ENCODE data around the gene CCND2.
"Not testable (repeated sequence)": the region's sequence is repeated elsewhere in the genome, so short reads cannot be mapped to it uniquely, and the experiment has no call there.

Gene CCND2

DNA sequence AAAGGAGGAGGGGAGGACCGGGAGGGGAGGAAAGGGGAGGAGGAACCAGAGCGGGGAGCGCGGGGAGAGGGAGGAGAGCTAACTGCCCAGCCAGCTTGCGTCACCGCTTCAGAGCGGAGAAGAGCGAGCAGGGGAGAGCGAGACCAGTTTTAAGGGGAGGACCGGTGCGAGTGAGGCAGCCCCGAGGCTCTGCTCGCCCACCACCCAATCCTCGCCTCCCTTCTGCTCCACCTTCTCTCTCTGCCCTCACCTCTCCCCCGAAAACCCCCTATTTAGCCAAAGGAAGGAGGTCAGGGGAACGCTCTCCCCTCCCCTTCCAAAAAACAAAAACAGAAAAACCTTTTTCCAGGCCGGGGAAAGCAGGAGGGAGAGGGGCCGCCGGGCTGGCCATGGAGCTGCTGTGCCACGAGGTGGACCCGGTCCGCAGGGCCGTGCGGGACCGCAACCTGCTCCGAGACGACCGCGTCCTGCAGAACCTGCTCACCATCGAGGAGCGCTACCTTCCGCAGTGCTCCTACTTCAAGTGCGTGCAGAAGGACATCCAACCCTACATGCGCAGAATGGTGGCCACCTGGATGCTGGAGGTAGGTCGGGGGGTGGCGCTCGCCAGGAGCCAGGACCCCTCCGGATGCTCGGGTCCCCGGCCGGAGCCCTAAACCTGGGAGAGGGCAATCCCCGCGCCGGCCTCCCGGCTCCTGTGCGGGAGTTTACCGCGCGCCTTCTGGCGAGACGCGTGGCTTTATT is at the start of gene CCND2:
Gene CCND2 (plus strand): TSS at position 111 of the 744 bp plus-strand sequence. CDS start 279 bp downstream, at position 390.
- DNase-seq, result peak; percentile 64
- in situ Hi-C loops (cut with MboI; ENCODE audit: low pct_unique_long_range_greater_than_20kb, low sequenced_read_pairs), result no loop called here

DNA sequence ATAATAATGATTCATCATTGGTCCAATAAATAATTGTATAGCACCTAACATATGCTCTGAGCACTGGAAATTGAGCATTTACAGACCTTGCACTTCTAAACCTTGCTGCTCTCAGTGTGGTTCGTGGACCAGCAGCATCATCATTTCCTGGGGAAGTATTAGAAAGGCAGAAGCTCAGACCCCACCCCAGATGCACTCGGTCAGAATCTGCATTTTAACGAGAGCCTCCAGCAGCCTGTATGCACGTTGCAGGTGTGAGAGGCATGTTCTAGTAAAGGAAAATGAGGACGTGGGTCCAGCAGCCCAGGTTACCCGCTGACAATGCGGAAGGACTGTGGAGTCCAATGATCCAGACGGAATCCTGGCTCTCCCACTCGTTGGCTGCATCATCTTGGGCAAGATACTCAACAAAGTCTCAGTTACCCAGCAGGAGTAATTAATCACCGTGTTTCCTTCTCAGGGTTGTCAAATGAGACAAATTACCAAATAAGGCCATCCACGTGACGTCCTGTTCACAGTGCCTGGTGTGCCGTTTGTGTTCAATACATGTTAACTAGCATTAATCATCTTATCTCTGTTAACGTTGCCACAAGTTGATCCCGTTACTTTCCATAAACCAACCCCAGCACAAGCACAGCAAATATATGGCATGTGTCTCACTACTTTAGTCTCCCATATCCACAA is 49.2 kb upstream of the CCND2 start:
- DNase-seq, result no peak
- in situ Hi-C loops (cut with MboI; ENCODE audit: low pct_unique_long_range_greater_than_20kb, low sequenced_read_pairs), result no loop called here

- in situ Hi-C loops (cut with MboI; ENCODE audit: low pct_unique_long_range_greater_than_20kb, low sequenced_read_pairs), result no loop called here
- no peak for DNase-seq
Measured at GRCh38 chr12:4225571-4225970, 48.0 kb upstream of the CCND2 start.

- in situ Hi-C loops (cut with MboI; ENCODE audit: low pct_unique_long_range_greater_than_20kb, low sequenced_read_pairs), result no loop called here
- DNase-seq, result no peak
Measured at GRCh38 chr12:4227046-4227445, 46.5 kb upstream of the CCND2 start.

- DNase-seq, result no peak
- in situ Hi-C loops (cut with MboI; ENCODE audit: low pct_unique_long_range_greater_than_20kb, low sequenced_read_pairs), result no loop called here
Measured at GRCh38 chr12:4228122-4228580, 45.4 kb upstream of the CCND2 start.

- in situ Hi-C loops (cut with MboI; ENCODE audit: low pct_unique_long_range_greater_than_20kb, low sequenced_read_pairs), result no loop called here
Measured at GRCh38 chr12:4230526-4230925, 43.0 kb upstream of the CCND2 start.

DNA sequence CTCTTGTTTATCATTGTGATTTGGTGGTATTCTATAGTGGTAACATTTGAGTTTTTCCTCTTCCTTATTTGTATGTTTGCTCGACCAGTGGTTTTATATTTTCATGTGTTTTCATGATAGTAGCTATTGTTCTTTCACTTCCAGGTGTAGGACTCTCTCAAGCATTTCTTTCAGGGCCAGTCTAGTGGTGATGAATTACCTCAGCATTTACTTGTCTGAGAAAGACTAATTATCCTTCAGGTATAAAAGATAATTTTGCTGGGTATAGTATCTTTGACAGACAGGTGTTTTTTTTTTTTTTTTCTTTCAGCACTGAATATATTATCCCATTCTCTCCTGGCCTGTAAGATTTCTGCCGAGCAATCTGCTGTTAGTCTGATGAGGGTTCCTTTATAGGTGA is 35.0 kb upstream of the CCND2 start:
- no peak for DNase-seq
- in situ Hi-C loops (cut with MboI; ENCODE audit: low pct_unique_long_range_greater_than_20kb, low sequenced_read_pairs), result no loop called here

More at GRCh38 chr12:4230526-4230925, 43.0 kb upstream of the CCND2 start:
- no peak for DNase-seq

- in situ Hi-C loops (cut with MboI; ENCODE audit: low pct_unique_long_range_greater_than_20kb, low sequenced_read_pairs), result no loop called here
- no peak for DNase-seq
Measured at GRCh38 chr12:4239746-4240145, 33.8 kb upstream of the CCND2 start.

- DNase-seq, result no peak
- in situ Hi-C loops (cut with MboI; ENCODE audit: low pct_unique_long_range_greater_than_20kb, low sequenced_read_pairs), result no loop called here
Measured at GRCh38 chr12:4240161-4240783, 33.3 kb upstream of the CCND2 start.

DNA sequence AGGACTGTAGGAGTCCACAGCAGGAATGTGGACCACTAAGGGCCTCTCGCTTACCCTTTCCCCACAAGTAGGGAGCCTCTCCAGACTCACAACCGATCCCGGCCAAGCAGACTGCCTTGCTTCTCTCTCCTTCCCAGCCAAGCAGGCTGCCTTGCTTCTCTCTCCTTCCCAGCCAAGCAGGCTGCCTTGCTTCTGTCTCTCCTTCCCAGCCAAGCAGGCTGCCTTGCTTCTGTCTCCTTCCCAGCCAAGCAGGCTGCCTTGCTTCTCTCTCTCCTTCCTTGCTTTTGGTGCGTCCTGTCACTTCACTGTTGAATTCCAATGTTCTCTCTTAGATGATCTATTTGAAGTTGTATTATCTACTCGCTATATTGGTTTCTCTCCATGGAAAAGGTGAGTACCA is 32.6 kb upstream of the CCND2 start:
- DNase-seq, result no peak
- in situ Hi-C loops (cut with MboI; ENCODE audit: low pct_unique_long_range_greater_than_20kb, low sequenced_read_pairs), result no loop called here

GRCh38 chr12:4241592-4241991 is 32.0 kb upstream of the CCND2 start:
- DNase-seq, result no peak
- in situ Hi-C loops (cut with MboI; ENCODE audit: low pct_unique_long_range_greater_than_20kb, low sequenced_read_pairs), result no loop called here

DNA sequence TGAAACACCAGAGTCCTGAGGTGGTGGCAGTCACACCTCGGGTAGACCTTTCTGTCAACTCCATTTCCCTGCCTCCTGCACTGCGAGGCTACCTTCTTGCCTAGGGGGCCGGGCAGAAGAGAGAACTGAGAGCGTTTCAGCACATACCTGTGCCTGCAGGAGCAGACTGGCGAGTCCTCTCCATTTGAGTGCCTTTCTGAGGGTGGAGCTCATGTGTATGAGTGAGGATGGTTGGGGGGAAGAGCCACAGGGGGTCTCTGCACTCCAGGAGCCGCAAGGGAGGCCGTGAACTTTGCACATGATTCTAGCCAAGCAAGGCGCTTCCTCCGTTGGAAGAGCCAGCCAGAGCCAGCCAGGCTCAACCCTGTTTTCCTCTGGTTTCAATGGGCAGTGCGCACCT is 31.0 kb upstream of the CCND2 start:
- DNase-seq, result no peak
- in situ Hi-C loops (cut with MboI; ENCODE audit: low pct_unique_long_range_greater_than_20kb, low sequenced_read_pairs), result no loop called here

GRCh38 chr12:4243091-4243490 is 30.5 kb upstream of the CCND2 start:
- DNase-seq, result peak; percentile 76
- in situ Hi-C loops (cut with MboI; ENCODE audit: low pct_unique_long_range_greater_than_20kb, low sequenced_read_pairs), result no loop called here

- DNase-seq; in situ Hi-C loops (cut with MboI; ENCODE audit: low pct_unique_long_range_greater_than_20kb, low sequenced_read_pairs): not testable (repeated sequence)
Measured at GRCh38 chr12:4243491-4244100, 30.0 kb upstream of the CCND2 start.

DNA sequence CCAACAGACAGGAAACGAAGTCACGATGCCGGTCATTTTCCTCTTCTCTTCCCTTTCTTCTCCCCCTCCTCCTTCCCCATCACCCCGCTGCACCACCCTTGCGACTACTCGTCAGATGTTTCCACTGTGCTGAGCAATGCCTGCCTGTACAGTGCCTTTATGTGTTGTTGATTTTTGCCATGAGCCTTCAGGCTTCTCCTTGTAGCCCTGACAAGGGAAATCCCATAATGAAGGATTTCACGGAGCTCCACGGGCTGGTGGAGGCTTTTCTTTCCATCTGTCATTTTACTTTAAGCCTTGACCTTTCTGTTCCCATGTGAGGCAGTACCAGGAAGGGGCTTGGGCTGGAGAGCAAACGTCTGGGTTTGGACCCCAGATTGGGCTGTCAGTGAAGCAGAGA is 28.7 kb upstream of the CCND2 start:
- in situ Hi-C loops (cut with MboI; ENCODE audit: low pct_unique_long_range_greater_than_20kb, low sequenced_read_pairs), result no loop called here
- DNase-seq, result no peak

DNA sequence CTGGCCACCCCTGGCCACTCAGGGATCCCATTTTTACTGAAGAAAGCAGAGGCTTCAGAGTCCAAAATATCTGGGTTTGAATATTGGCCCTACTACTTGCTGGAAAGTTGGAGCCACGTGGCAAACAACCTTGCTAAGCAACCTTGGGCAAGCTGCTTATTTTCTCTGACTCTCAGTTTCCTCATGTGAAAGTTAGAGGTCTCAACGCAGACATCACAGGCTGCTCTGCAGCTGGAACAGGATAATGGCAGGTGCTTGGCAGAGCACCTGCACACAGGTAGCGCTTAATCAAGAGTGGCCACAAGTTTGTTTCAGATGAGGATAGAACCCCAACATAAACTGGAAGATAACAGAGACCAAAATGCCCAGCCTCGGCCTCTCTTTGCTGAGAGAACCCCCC is 28.1 kb upstream of the CCND2 start:
- no peak for DNase-seq
- in situ Hi-C loops (cut with MboI; ENCODE audit: low pct_unique_long_range_greater_than_20kb, low sequenced_read_pairs), result no loop called here

DNA sequence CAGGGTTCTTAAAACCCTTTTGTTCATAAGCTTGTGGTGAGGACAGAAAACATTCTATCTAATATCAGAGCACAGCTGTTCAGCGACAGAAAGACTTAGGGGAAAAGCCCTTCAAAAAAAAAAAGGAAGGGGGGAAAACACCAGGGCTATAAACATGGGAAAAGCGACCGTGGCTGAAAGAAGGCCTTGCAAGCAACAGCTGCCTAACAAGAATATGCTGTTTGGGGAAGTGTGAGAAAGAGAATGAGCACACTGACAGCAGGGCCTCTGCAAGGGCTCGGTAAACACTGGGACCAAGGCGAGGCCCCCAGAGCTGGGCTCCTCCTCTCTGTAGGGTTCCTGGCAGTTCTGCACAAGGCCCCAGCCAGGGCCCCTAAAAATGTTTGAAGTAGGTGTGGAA is 27.4 kb upstream of the CCND2 start:
- in situ Hi-C loops (cut with MboI; ENCODE audit: low pct_unique_long_range_greater_than_20kb, low sequenced_read_pairs), result no loop called here
- peak; percentile 51 for DNase-seq

- DNase-seq, result no peak
- in situ Hi-C loops (cut with MboI; ENCODE audit: low pct_unique_long_range_greater_than_20kb, low sequenced_read_pairs), result no loop called here
Measured at GRCh38 chr12:4250691-4251090, 22.9 kb upstream of the CCND2 start.

DNA sequence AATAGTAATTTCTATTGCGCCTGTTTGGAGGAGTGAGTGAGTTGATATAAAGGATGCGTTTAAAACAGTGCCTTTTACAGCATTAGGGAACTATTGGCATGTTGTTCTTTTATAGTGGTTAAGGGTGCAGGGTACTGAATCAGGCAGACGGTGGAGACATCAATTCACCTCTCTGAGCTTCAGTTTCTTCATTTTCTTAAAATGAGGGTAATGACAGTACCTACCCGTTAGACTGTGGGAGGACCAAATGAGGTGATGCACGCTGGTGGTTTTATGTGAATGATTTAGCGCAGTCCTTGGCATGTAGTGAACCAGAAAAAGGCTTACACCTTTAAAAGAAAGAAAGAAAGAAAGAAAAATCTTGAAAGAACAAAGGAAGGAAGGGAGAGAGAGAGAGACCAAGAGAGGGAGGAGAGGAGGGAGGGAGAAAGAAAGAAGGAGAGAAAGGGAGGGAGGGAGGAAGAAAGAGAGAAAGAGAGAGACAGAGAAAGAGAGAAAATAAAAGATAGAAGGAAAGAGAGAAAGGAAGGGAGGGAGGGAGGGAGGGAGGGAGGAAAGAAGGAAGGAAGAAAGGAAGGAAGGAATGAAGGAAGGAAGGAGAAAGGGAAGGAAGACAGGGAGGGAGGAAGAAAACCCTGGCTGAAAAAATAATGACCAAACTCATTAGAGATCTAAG is 22.2 kb upstream of the CCND2 start:
- no peak for DNase-seq
- in situ Hi-C loops (cut with MboI; ENCODE audit: low pct_unique_long_range_greater_than_20kb, low sequenced_read_pairs), result no loop called here
